Mesenteric fat pad (tissue), 1 donor: ENCODE data around the gene SH3BGRL2. TPM values are rescaled to one million over a fixed set of nuclear protein-coding genes. Genes with fewer than 3 reads are reported as not detected.
"Not testable (repeated sequence)": the region's sequence is repeated elsewhere in the genome, so short reads cannot be mapped to it uniquely, and the experiment has no call there.

Source experiments
- DNase-seq: peaks from one replicate; pipeline ENCODE4 v3.0.0-alpha.2; 2020; ENCODE audit warnings: low spot score
- total RNA-seq: library from RNA; stranded (reverse); fragmentation: NEBNext Ultra II Directional; extraction: Animal tissue kit (Norgen Biotek cat#: 25700); gene quantifications from one replicate; pipeline ENCODE4 v1.2.1, GENCODE V29; 2021
- donor health status: DM: yes; HTN: yes; CAD: no.

Gene SH3BGRL2
- total RNA-seq, 1 donor from 2014 or later, result 24.1 TPM

GRCh38 chr6:79648328-79648727, 17.2 kb downstream of the SH3BGRL2 start:
- no peak for DNase-seq

DNA sequence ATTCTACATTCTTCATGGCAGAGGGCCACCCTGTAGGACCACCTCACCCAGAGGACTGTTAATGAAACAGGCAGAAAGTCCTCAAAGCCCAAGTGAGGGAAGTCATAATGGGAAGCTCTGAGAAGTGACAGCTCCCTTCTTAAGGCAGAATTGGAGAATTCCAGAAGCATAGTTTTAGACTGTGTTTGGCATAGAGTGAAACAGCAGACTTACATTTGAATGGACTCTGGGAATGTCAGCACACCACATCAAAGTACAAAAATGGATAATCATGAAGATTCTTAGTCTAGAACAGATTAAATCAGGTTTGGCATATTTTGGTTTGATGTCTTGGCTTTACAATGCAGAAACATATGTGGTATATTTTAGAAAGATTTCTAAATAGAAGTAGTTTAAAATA, 17.9 kb downstream of the SH3BGRL2 start:
- DNase-seq, result no peak

DNA sequence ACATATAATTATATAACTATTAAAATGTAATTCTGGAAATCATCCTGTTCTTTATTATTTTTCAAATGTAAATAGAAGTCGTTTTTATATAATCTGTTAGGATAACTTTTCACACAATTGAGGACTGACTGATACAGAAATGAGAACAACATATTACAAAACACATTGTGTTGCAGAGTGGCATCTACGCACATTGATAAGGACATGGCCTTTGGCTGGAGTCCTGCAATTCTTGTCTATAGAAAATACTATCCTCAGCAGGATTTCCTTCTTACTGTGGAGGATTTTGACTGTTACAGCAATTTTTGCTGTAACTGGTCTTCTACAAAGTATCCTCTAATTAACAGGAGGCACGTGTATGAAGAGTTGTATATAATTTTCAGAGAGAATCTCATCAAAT, 19.8 kb downstream of the SH3BGRL2 start:
- DNase-seq, result no peak

- DNase-seq, result no peak
Measured at GRCh38 chr6:79656134-79656533, 25.0 kb downstream of the SH3BGRL2 start.

GRCh38 chr6:79657238-79657637, 26.1 kb downstream of the SH3BGRL2 start:
- no peak for DNase-seq

DNA sequence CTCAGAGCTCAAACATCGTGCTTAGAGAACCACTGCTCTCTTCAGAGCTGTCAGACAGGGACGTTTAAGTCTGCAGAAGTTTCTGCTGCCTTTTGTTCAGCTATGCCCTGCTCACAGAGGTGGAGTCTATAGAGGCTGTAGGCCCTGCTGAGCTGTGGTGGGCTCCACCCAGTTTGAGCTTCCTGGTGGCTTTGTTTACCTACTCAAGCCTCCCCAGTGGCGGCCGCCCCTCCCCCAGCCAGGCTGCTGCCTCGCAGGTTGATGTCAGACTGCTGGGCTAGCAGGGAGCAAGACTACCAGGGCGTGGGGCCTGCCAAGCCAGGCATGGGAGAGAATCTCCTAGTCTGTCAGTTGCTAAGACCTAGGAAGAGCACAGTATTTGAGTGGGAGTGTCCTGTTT, 32.5 kb downstream of the SH3BGRL2 start:
- not testable (repeated sequence) for DNase-seq

DNA sequence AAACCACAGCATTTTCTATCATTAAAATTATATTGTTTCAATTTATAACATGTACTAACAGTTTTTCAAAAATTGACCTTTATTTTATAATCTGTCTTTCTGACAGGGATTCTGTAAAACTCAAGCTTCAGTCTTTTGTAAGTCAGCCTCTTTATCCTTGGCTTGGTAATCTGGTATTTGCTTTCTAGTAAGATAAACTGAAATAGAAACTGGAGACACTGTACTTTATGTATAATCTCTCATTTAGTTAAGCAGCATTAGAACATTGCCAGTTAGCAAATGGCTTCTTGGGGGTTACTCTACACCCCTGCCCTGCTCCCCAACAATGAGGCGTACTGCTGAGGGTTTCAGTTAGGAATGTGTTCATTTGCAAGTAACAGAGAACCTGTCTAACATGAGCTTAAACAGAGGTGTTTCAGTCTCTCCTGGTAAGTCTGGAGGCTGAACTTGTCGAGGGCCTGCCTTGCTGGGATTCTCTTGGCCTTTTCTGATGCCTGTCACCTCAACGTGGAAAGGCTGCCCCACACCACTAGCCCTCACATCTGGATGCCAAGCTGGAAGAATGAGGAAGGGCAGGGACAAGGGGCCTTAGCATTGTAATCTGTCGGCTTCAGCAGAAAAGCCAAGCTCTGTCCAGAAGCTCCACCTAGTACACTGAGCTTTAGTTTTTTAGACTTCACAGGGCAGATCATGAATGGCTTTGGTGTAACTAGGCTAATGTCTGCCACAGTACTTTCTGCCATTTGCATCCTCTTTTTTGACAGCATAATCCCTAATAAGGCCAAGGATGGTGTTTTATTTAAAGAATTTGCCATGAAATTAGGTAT, 34.8 kb downstream of the SH3BGRL2 start:
- no peak for DNase-seq

DNA sequence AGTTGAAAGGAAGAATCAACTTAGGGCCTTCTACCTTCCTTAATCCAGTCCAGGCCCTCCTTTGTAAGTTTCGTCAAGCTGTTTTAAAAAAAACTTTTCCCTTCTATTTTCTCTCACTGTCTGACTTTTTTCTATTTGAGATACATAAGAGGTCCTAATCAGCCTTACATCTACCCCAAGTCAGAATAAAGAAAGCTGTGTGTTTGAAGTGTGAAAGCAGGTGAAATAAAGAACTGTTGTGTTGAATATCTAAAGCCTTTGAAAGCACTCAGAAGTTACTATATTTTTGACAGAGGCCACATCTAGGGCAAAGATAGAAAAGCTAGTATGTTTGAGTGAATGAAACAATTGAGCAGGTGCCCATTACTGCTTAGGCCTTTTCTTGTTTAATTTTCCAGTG, 35.5 kb downstream of the SH3BGRL2 start:
- no peak for DNase-seq

- DNase-seq, result no peak
Measured at GRCh38 chr6:79668381-79668780, 37.3 kb downstream of the SH3BGRL2 start.

- no peak for DNase-seq
Measured at GRCh38 chr6:79669766-79670165, 38.6 kb downstream of the SH3BGRL2 start.

DNA sequence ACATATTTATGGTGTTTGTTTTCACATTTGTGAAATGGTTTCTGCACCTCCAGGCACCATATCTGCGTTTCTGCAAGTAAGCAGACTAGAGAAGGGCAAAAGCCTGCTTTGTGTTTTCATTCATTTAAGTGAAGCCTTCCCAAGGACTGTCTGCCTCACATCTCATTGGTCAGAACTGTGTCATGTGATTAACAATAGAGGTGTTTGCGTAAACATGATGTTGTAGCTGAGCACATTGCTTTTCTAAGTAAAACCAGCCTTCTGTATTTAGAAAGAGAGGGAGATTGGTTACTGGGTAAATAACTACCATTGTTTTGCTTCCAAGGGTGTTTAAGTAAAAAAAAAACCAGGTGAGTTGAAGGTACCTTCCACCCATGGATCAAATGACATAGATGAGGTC, 39.7 kb downstream of the SH3BGRL2 start:
- no peak for DNase-seq

DNA sequence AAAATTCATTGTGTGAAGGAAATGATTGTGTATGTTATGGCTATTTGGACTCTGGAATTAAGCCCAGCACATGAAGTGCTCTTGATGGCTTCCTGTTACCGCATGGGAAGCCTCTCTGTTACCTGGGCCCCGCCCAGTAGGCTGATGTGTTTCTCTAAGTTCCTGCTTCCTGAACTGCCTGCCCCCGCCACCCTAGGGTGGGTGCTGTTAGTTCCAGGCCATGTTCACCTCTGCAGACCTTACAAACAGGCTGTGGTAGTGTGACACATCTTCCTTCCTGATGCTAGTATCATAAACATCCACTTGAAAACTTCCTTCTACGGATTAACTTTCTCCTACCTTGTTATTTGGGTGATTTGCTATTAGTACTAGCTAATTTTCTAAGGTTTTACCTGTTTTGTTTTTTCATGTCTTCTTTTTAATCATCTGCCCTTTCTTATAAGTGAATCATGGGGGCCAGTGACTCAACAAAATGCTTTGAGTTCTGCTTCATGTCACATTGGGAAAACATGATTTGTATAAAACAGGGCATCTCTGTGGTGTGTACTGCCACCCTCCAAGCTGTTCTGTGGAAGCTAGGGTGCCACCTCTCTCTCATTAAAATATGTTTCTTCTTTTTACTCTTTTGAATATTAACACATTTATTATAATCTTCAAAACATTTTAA, 40.6 kb downstream of the SH3BGRL2 start:
- DNase-seq, result no peak

DNA sequence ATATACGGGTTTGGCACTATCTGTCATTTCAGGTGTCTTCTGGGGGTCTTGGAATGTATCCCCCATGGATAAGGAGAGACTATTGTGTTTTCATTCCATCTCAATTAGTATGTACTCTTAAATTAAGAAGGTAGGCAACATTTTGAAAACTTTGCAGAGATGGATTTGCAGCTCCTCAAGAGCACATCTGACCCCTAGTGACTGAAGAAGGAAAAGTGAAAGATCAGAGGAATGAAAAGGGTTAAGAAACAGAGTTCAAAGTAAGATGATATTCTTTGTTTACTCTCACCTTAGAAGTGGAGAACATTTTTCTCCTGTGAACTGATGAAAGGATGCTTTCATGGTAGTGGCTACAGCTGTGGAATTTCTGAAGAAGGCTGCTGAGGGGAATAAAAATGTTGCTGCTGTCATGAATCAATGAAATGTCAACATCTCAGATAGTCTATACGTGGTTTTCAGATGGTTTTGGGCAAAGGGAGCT, 41.5 kb downstream of the SH3BGRL2 start:
- no peak for DNase-seq

DNA sequence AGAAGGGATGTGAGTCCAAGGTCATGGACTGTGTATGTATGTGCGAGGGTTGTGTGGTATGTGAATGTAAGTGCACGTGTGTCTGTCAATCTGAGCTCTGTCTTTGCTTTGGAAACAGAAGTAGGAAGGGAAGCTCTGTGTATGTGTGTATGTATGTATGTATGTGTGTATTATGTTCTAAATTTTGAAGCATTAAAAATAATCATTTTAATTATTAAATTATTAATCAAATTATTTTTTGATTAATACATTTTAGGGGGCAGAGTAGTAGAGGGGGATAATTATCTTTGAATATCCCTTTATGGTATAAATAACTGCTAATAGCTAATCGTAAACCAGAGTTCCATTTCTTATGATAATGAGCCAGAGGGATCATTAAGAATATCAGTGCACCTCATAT, 42.8 kb downstream of the SH3BGRL2 start:
- DNase-seq, result no peak

DNA sequence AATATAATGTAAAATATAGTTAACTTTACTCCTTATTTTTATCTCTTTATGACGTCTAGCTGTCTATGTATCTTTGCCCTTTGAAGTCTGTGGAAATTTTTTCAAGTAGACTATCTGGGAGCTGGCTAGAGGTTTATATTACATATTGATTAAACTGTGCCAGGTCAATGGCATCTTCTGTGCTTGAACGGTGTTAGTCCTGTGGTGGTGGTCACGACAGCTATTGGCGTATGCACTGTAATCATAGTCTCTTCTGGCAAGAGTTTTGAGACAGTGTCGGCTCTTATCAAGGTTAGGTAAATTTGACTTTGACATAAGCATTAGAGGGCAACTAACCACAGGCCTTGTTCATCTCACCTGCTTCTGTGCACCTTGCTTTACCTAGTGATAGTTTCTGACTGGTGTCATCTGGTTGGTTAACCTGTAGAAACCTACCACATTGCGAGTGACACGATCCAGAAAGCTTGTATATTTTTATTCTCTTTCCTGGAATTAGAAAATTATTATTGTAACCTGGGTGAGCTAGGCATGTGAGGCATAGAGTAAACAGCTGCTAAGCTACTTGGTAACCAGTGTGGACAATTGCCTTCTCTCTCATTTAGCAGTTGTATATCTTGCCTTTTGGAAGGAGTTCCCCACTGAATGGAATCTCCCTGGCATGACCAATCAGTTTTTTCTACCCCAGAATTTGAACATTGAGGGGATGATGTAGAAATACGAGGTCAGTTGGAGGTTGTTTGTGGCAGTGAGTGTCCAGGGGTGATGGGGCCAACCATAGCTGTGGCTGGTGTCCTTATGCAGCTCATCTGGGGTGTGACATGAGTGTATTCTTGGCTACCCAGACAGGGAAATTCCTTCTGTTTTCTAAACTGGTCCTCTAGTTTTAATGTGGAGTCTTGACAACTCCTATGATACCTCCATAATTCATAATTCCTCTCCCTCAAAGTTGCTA, 45.9 kb downstream of the SH3BGRL2 start:
- no peak for DNase-seq

DNA sequence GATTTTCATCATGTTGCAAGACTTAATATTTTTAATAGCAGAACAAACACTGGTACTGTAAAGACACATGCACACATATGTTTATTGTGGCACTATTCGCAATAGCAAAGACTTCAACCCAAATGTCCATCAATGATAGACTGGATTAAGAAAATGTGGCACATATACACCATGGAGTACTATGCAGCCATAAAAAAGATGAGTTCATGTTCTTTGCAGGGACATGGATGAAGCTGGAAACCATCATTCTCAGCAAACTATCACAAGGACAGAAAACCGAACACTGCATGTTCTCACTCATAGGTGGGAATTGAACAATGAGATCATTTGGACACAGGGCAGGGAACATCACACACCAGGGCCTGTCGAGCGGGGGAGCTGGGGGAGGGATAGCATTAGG, 51.6 kb downstream of the SH3BGRL2 start:
- not testable (repeated sequence) for DNase-seq

DNA sequence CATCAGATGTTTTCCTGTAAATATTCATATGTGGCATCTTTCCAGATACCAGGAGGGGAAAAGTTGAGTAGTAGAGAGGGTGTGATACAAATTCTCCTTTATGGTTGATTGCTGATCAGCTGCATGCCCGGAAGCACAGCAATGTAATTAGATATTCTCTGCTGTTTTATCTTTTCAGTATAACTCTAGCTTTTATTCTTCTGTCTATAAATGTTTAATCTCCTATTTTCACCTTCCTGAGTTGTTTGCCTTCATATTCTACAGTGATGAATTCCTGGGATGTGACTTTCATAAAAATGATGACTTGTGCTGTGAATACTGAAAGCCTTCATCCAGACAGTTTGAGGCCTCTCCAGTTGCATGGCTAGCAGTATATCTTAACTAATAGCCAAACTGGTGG, 53.7 kb downstream of the SH3BGRL2 start:
- no peak for DNase-seq

GRCh38 chr6:79686707-79687309, 55.7 kb downstream of the SH3BGRL2 start:
- no peak for DNase-seq

DNA sequence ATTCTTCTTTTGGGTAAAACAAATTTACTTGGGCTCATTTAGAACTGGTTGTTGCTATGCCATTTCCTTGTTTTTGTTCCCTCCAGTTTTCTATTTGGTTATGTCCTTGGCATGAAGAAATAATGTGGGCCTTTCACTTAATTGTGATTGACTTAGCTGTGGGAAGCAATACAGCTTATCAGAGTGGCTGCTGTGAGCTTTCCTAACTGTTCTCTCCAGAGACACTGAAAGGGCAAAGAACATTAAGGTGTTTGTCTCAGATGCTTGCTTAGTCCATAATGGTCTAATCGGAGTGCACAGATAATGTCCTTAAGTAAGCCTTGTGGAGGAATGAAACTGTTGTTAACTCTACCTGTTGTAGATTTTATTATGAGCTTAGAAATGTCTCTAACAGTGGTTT, 56.6 kb downstream of the SH3BGRL2 start:
- DNase-seq, result no peak

DNA sequence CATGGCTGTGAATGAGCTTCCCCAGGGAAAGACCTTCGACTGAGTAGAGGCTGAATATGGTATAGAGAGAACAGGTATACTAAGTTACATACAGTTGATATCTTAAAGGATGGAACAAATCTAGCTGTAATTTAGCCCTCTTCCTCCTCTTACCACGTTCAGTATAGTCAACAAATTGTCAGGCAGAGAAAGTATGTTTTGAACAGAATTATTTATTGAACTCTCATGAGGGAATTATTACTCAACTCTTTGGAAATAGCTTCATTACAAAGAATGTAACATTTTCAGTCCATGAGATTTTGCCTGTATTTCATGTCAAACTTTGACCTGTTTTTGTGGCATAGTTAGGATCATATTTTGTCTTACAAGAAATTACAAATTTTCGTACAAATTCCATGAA, 63.0 kb downstream of the SH3BGRL2 start:
- DNase-seq, result no peak
